HFF-Myc (cell line): ENCODE results near the gene ATRNL1.
A peak's percentile ranks its signal among the peaks of the same experiment; 100 is the strongest.

Source experiments
- DNase-seq: peaks from one replicate; pipeline ENCODE4 v3.0.0-alpha.2; 2011; ENCODE audit warnings: low read depth; ENCODE audit errors: extremely low read depth
- H3K4me3 ChIP-seq: replicated peaks from 2 replicates; pipeline ENCODE4 v1.5.1; 2011; ENCODE audit warnings: low read depth, mild to moderate bottlenecking, control low read depth, low read length
- TF ChIP-seq, protein P1 (sequence below): IDR thresholded peaks from 2 replicates; pipeline ENCODE4 v1.5.1; 2012; ENCODE audit warnings: mild to moderate bottlenecking, low read depth, low read length, control low read depth; ENCODE audit errors: missing control alignments

ATRNL1 gene

DNA sequence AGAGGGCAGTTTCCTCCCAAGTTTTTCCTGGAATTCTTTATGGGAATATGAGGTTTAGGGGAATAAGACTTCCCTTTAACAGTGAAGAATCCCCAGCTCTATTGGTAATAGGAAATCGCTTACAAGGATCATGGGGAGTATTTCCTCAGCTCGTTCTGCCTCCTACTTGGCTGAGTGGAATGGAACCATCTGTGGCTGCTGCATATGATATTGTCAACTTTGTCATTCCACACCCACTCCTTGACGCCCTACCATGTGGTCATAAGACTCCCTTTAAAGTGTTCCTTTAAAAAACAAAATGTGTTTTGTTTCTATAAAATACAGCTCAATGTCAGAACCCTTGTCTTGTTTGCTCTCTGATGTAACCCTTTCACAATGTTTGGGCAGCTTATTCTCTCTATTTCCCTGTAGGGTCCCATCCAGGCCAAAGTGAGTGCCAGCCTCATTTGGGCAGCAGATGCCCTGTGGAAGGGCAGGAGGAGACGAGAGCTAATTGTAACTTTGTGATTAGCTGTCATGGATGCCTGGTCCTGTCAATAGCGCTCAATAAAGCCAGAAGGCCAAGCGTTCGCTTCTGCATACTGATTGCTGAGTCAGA lies 33.8 kb upstream of the ATRNL1 start:
- no peak overlapping the region for H3K4me3 ChIP-seq

DNA sequence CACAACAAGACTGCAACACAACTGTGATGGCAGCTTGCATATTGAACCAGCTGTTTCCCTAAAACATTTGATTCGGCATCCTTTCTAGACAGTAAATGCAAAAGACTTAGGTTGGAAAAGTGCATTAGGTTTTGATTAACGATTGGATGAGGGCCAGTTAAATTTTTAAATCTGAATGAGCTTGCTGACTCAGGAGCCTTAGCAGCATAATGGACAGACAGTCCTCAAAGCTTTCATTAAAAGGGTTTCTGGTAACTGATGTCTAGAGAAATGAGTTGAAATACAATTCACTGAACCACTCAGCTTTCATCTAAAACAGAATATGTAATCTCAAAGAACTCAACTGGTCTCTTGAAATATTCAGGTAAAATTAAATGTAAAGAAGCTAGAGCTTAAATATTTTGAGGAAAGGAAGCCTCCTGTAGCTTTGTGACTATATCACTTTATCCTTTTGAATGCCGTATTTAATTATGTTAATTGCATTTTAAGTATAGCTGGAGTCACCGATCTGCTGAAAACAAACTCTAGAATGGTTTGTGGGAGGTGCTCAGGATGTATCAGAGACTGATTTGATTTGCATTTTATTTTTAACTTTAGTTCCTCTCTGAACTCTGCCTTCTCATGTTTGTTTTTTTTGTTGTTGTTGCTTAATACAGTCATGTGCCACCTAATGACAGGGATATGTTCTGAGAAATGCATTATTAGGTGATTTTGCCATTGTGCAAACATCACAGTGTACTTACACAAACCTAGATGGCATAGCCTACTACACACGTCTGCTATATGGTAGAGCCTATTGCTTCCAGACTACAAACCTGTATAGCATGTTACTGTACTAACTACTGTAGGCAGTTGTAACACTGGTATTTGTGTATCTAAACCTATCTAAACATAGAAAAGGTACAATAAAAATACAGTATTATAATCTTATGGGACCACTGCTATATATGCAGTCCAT lies 29.2 kb upstream of the ATRNL1 start:
- peak; percentile 25 for DNase-seq
- TF ChIP-seq, protein P1, sequence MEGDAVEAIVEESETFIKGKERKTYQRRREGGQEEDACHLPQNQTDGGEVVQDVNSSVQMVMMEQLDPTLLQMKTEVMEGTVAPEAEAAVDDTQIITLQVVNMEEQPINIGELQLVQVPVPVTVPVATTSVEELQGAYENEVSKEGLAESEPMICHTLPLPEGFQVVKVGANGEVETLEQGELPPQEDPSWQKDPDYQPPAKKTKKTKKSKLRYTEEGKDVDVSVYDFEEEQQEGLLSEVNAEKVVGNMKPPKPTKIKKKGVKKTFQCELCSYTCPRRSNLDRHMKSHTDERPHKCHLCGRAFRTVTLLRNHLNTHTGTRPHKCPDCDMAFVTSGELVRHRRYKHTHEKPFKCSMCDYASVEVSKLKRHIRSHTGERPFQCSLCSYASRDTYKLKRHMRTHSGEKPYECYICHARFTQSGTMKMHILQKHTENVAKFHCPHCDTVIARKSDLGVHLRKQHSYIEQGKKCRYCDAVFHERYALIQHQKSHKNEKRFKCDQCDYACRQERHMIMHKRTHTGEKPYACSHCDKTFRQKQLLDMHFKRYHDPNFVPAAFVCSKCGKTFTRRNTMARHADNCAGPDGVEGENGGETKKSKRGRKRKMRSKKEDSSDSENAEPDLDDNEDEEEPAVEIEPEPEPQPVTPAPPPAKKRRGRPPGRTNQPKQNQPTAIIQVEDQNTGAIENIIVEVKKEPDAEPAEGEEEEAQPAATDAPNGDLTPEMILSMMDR = no peak
- no peak overlapping the region for H3K4me3 ChIP-seq

More for the DNA sequence above, 33.8 kb upstream of the ATRNL1 start:
- TF ChIP-seq, protein P1 = no peak
- no peak for DNase-seq

DNA sequence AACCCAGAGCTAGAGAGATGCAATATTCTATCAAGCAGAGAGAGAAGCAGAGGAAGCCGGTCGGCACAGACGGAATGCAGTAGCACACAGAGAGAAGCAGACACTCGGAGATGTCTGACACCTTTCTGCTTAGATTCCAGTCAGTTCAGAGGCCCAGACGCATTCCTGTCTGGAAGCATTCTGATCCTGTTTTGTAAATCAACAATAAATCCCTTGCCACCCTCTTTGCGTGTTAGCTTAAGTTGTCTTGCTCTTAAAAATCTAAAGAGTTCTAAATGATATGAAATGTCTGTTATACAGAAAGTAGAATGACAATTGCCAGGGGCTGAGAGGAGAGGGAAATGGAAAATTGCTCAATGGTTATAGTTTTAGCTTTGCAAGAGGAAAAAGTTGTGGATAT lies 27.4 kb upstream of the ATRNL1 start:
- TF ChIP-seq, protein P1 = no peak
- DNase-seq = no peak
- no peak overlapping the region for H3K4me3 ChIP-seq

DNA sequence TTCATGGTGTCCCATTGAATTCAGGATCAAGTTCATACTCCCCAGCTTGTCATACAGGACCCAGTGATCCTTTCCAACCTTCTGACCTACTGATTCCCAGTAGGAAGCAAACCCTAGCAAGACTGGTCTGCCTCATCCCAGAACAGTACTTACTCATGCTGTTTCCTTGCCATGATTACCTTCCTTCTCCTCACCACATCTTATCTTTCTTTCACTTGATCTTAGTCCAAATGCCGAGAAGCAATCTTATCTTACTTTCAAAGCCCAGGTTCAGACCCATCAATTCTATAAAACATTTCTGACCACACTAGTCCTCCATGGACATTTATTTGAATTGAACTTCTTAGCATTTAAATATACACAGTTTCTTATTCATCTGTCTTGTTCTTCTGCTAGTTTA lies 26.6 kb upstream of the ATRNL1 start:
- no peak overlapping the region for H3K4me3 ChIP-seq
- DNase-seq = no peak
- TF ChIP-seq, protein P1 = no peak

DNA sequence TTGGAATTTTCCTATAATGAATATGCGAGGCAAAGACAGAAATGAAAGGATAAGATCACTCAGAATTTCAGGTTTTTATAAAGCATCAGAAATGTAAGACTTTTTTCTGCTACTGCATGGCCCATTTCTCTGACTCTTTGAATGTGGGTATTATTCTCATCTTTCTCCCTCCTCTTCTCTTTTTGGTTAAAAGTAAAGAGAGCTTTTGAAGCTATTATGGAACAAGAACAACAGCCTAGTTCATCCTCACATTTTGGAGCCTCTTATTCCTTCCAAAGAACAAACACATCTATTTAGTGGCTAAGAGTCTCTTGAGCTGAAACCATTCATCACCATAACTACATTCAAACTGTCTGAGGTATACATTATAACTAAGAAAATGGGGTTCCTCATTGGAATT lies 19.4 kb upstream of the ATRNL1 start:
- no peak overlapping the region for H3K4me3 ChIP-seq
- TF ChIP-seq, protein P1 = no peak
- no peak for DNase-seq

DNA sequence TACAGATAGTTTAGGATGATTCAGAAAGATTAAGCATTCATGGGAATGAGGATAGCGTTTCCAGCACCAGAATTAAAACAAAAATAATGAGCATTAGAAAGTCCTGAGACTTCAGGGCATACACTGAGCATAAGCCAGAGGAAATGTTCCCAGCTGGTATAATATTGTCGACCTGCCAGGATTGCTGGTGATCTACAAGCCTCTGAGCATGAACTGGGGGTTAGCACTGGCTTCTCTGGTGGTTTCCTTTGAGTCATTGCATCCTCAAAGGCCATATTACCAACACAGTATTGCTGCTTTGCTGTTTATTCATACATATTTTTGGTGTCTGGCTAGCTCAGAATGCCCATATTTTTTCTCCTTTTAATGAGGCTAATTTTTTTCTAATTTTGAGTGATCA lies 10.7 kb upstream of the ATRNL1 start:
- TF ChIP-seq, protein P1 = no peak
- no peak overlapping the region for H3K4me3 ChIP-seq
- DNase-seq = peak; percentile 38
